ENCODE results near the gene SCAF8.
"Not testable (repeated sequence)": the region's sequence is repeated elsewhere in the genome, so short reads cannot be mapped to it uniquely, and the experiment has no call there.

Gene SCAF8

DNA sequence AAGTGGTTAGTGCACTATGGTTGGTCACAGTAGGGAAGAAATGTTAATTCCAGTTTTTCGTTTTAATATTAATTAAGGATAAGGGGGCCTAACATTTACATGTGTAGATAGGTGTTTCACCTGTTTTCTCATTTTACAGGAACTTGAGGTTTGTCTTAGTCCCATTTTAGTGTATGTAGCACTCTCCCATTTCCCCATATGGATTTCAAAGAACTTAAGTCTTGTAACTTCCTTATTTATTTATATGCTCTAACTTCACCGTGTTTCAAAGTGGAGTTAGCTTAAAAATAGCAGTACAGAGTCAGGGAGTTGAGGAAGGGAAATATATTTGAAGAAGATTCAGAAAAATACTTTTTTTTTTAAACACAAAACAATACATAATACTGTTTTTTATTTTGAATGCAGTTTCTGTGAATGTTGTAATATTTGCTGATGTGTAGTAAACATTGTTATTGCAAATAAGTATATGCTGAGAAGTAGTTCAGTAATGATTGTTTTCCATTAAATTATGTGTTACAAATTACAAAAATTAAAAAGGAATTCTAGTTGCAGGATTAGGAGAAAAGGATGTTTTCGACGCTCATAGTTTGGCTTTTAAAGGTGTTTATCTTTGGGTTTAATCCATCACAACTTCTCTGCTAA lies 3.5 kb downstream of the SCAF8 start:
- no peak for DNase-seq (ENCODE audit: low read depth in 2 of 2)

GRCh38 chr6:154737424-154737823 lies 4.2 kb downstream of the SCAF8 start:
- no peak for DNase-seq (ENCODE audit: low read depth in 2 of 2)

- no peak for DNase-seq (ENCODE audit: low read depth in 2 of 2)
Measured at GRCh38 chr6:154738551-154738961, 5.3 kb downstream of the SCAF8 start.

DNA sequence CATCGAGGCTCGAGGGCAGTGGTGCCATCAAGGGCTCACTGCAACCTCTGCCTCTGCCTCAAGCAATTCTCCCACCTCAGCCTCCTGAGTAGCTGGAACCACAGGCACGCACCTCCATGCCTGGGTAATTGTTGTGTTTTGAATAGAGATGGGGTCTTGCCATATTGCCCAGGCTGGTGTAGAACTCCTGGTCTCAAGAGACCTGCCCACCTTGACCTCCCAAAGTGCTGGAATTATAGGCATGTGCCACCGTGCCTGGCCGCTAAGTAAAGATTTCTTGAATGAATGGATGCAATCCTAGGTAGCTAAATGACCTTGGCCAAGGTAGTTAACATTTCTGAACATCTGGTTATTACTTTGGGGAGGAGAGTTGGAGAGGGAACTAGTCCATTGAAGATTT lies 7.4 kb downstream of the SCAF8 start:
- DNase-seq (ENCODE audit: low read depth in 2 of 2): no peak

DNA sequence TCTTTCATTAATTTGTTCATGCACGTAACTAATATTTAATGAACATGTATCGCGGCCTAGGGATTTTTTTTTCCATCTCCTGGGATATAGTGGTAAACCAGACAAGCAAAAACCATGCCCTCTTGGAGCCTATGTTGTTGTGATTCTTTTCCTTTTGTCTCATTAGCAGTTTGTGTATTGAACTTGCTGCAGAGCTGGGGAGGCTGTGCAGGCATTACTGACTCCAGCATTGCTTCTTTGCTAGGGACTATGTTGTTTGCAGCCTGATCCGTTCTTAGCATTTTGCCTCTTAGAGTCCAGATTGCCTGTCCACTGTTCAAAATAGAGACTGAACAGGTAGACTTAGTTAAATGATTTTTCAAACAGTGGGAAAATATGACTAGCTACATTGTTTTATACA lies 9.7 kb downstream of the SCAF8 start:
- no peak for DNase-seq (ENCODE audit: low read depth in 2 of 2)

DNA sequence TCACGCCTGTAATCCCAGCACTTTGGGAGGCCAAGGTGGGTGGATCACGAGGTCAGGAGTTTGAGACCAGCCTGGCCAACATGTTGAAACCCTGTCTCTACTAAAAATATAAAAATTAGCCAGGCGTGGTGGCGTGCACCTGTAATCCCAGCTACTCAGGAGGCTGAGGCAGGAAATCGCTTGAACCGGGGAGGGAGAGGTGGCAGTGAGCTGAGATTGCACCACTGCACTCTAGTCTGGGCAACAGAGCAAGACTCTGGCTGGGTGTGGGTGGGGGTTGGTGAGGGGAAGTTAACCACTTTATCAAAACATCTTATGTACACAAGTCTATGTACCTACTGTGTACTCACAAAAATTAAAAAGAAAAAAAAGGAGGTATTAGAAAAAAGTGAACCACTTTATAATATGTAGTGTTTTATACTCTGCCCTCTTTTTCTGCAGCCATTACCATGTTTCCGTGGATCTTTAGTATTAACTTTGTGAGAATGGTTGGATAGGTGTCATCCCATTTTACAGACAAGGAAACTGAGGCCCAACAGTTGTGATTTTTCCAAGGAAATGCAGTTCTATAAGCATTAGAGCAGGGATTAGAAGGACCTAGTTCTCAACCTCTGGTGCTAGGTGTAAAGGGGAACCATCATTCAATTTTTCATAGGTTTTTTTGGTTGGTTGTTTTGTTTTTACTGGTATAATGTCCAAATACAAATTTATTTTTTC lies 11.0 kb downstream of the SCAF8 start:
- not testable (repeated sequence) for DNase-seq (ENCODE audit: low read depth in 2 of 2)

- no peak for DNase-seq (ENCODE audit: low read depth in 2 of 2)
Measured at GRCh38 chr6:154745243-154745642, 12.0 kb downstream of the SCAF8 start.

DNA sequence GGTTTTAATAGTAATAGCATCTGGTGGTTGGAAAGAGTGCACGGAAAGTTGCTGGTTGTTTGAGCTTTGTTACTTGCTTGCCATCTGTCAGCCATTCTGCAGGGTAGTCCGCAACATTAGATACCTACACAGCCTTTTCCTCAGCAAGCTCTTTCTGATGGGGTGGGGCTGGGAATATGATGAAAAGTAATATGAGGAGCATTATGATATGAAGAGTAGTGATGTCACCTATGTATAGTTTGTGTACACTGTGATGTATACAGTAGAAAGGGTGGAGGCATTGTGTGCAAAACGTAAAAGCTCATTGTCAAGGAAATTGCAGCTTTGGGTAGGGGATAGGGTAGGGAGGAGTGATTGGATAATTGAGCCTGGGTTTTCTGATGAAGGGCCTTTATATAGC lies 16.1 kb downstream of the SCAF8 start:
- DNase-seq (ENCODE audit: low read depth in 2 of 2): no peak

DNA sequence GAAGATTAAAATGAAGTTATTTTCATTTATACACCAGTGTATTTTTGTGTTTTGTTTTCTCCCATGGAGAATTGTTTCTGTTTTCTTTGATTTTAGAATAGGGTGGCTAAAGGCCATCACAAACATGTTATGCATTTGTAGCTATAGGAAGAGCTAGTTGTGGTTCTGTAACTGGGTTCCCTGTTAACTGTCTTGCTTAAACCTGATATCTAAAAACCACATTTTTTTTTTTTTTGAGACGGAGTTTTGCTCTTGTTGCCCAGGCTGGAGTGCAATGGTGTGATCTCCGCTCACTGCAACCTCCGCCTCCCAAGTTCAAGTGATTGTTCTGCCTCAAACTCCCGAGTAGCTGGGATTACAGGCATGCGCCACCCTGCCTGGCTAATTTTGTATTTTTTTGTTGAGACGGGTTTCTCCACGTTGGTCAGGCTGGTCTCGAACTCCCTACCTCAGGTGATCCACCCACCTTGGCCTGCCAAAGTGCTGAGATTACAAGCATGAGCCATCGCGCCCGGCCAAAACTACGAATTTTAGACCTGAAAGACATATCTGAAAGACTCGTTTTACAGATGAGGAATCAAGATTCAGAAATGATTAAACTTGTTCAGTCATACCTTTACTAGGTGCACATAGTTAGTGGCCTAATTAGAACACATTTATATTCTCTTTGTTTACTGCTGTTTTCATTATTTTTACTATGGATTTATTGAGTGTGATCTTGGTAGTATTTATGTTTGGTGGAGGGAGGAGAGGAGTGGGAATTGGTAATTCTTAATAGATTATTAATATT lies 18.0 kb downstream of the SCAF8 start:
- DNase-seq (ENCODE audit: low read depth in 2 of 2): peak in 1 of 2 donors; percentile 10

DNA sequence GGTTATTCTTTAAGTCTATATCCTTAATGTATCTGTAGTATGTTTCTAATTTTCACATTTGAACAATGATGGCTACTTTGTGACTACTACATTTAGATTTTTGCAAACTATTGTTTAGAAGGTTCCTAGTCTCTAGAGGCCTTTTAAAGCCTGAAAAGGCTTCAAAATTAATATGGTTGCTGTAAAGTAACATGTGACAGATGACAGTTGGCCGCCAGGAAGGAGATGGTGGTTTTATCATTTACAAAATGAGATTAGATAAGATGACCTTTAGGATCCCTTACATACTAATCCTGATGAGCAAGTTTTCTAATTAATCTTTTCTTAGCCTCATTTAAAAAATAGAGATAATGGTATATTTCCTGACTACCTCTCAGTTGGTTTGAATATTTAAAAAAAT lies 18.8 kb downstream of the SCAF8 start:
- no peak for DNase-seq (ENCODE audit: low read depth in 2 of 2)

DNA sequence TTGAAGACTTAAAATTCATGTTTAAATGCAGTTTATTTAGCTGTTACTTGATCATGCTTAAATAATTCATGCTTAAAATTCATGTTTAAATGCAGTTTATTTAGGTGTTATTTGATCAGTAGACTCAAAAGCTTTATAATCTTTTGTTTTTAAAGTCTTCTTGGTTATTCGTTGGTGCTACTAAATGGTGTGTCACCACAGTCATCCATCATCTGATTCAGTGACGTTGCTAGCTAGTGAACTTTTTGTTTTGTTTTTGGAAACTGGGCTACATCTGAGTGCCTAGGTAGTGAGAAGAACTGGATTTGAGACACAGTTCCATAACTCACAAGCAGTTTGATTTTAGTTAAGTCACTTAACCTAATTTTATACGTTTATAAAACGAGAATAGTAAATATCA lies 20.9 kb downstream of the SCAF8 start:
- DNase-seq (ENCODE audit: low read depth in 2 of 2): no peak

- no peak for DNase-seq (ENCODE audit: low read depth in 2 of 2)
Measured at GRCh38 chr6:154757352-154758050, 24.3 kb downstream of the SCAF8 start.

DNA sequence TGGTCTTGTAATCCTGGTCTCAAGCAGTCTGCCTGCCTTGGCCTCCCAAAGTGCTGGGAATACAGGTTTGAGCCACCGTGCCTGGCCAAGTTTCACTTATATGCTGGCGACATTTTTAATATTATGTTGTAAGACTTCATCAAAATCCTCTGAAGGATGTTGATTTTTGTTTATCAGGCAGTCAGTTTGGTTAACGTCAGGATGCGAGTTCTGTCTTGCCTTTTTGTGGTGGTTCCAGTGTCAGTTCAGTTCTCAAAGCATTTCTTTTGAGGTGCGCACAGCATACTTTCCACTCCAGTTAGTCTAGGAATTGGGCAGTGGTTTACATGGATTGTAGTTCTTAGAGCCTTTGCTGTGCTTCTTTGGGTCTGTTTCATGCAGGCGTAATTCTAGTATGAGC lies 24.9 kb downstream of the SCAF8 start:
- no peak for DNase-seq (ENCODE audit: low read depth in 2 of 2)

GRCh38 chr6:154763650-154764049 lies 30.4 kb downstream of the SCAF8 start:
- no peak for DNase-seq (ENCODE audit: low read depth in 2 of 2)

DNA sequence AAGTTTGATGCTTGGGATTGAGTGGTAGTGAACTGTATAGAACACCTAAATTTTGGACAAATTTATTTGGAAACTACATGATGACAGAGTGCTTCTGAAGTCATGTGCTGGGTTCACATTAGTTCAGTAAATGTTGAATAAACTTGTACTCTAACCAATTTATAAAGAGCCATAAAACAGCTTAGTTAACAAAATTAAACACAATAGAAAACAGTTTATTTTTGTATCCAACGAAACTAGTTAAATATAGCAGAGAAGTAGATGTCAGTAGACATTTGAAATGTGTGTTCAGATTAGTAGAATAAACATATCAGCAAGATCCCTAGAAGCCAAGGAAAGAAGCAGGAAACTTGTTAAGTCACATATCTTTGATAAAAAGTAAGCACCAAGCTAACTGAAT lies 32.1 kb downstream of the SCAF8 start:
- no peak for DNase-seq (ENCODE audit: low read depth in 2 of 2)

GRCh38 chr6:154766288-154766687 lies 33.1 kb downstream of the SCAF8 start:
- no peak for DNase-seq (ENCODE audit: low read depth in 2 of 2)

DNA sequence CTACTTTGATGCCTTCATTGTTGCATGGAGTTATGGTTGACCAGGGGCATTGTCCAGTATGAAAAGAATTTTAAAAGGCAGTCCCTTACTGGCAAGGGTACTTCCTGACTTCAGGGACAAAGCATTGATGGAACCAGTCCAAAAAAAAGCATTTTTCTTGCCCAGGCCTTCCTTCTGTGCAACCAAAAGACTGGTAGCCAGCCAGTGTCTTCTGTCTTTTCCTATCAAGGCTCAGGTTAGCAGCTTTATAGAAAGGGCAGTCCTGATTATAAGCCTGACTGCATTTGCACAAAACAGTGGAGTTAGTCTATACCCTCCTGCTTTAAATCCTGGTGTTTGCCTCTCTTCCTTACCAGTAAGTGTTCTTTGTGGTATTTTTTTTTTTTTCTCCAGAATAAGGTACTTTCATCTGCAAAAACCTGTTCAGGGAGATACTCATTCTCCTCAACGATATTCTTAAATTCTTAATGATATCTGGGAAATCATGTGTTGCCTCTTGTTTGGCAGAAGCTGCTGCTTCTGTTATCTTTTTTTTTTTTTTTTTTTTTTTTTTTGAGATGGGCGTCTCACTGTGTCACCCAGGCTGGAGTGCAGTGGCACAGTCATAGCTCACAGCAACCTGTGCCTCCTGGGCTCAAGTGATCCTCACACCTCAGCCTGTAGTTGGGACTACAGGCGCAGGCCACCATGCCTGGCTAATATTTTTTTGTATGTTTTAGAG lies 33.9 kb downstream of the SCAF8 start:
- DNase-seq (ENCODE audit: low read depth in 2 of 2): no peak

- DNase-seq (ENCODE audit: low read depth in 2 of 2): no peak
Measured at GRCh38 chr6:154768280-154768679, 35.1 kb downstream of the SCAF8 start.

DNA sequence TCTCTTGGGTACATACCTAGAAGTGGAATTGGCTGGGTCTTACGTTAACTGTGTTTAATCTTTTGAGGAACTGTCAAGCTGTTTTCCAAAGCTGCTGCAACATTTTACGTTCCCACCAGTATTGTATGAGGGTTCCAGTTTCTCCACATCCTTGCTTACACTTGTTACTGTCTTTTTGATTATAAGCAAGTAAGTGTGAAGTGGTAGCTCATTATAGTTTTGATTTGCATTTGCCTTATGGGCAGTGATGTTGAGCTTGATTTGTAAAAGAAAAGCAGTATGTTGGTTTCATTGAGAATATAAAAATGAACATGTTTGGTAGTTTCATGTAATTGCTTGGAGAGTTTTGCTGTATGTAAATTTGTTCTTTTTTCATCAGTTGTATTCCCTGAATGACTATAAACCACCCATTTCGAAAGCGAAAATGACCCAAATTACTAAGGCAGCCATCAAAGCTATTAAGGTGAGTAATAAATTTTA lies 40.4 kb downstream of the SCAF8 start:
- no peak for DNase-seq (ENCODE audit: low read depth in 2 of 2)

GRCh38 chr6:154779157-154779556 lies 45.9 kb downstream of the SCAF8 start:
- DNase-seq (ENCODE audit: low read depth in 2 of 2): not testable (repeated sequence)

GRCh38 chr6:154782193-154782592 lies 49.0 kb downstream of the SCAF8 start:
- DNase-seq (ENCODE audit: low read depth in 2 of 2): no peak

Measured in stimulated activated CD4-positive, alpha-beta T cell treated with anti-CD3 and anti-CD28 coated beads, Interleukin-4, amount 100 ng/mL, for 48 hours (primary cell).